ENCODE measurements around the gene POC1B.

DNA sequence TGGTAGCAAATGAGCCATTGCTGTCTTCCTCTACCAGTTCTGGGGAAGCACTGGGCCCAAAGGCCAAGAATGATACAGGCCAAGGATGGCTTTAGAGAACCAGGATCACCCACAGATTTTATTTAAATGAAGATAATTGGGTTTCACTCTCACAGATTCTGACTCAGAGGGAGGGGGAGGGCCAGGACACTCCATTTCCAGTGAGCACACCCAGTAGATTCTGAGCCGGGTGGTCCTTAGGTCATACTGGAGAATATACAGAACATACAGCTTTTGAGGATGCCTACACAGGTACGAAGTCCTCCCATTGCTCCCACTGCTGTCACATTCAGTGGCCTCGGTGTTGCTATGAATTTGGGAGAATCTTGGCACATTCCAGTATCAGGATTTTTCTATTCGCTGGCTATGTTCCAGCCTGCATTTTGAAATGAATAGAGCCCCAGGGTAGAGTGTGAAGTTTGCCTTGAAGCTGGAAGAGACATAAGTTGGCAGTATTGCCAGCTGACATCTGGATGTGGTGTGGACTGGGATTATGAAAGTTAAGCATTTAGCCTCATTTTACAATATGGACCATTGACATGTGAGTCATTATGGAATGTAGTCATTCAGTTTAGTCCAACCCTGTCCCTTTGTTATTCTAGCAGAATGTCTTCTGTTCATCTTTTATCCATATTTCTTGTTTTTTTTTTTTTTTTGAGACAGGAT lies 45.8 kb upstream of the POC1B start:
- TF ChIP-seq CTCF (IDR thresholded peaks at IDR 0.05; ENCODE audit: low read length): no peak
- TF ChIP-seq EZH2 (IDR thresholded peaks at IDR 0.05; ENCODE audit: borderline replicate concordance, low read length): no peak

Measured in OCI-LY1 (cell line).